ENCODE results near the gene RPGRIP1L. TPM values are rescaled to one million over a fixed set of nuclear protein-coding genes. Genes with fewer than 3 reads are reported as not detected.

Gene RPGRIP1L
- polyA plus RNA-seq, 3 donors = 15.7 to 19.8 (median 19.5) TPM

DNA sequence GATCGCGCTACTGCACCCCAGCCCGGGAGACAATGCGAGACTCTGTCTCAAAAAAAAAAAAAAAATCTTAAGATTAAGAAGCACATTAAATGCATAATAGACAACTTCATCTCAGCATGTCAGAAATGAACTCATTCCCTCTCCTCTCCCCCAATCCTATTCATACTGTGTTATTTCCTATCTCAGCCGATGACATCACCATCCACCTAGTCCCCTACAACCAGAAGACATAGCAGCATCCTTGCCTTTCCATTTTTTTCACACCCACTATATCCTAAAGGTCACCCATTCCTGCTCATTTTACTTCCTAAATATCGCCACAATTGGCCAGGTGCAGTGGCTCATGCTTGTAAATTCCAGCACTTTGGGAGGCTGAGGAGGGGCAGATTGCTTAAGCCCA is 81.3 kb downstream of the RPGRIP1L start:
- DNase-seq (ENCODE audit: extremely low read depth in 1 of 11, low read depth in 9 of 11, low spot score in 4 of 11) = no peak

DNA sequence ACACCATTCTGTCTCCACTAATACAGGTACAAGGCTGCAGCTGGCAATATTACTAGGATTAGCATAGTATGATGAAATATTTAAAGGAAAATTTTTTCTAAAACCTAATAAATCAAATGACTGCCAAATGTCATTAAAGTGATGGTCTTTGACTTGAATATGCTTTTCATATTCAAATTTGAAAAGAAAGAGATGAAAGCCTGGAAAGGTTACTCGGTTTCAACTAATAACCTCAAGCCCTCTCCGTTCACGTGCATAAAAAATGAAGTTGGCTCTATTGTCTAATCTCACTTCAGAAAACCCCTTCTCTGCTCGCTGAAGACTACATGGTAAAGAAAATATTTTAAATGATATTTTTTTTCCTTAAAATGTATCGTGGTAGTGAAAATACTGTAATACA is 83.2 kb downstream of the RPGRIP1L start:
- no peak for DNase-seq (ENCODE audit: extremely low read depth in 1 of 11, low read depth in 9 of 11, low spot score in 4 of 11)

DNA sequence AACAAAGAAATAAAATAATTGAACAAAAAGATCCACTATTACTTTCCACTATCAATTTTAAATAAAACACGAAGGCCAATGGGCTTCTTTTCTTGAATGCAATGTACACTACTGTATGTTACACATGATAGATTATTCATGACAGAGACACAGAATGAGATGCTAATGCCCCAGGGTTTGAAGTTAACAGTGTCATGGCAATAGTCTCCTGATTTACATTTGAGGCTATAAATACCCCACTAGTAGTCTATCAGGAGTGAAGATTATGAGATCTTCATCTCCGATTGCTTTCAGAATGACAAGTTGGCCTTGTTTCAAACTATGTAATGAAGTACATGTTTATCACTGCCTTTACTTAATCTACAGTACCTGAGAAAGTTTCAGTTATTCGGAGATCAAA is 84.4 kb downstream of the RPGRIP1L start:
- DNase-seq (ENCODE audit: extremely low read depth in 1 of 11, low read depth in 9 of 11, low spot score in 4 of 11) = no peak

DNA sequence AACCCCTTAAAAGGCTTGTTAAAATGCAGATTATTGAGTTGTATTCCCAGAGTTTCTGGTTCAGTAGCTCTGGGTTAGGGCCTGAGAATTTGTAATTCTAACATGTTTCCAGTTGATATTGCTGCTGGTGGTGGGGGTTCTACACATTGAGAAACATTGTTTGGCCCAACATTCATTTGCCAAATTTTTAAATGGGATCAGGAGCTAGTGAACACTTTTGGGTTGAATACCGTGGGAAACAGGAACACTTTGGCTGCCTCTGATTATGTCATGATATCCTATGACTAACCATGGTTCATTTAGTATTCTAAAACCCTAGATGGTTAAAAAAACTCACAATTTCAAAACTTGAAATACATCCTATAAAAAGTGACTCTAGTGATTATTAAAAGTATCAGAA is 89.3 kb downstream of the RPGRIP1L start:
- no peak for DNase-seq (ENCODE audit: extremely low read depth in 1 of 11, low read depth in 9 of 11, low spot score in 4 of 11)

DNA sequence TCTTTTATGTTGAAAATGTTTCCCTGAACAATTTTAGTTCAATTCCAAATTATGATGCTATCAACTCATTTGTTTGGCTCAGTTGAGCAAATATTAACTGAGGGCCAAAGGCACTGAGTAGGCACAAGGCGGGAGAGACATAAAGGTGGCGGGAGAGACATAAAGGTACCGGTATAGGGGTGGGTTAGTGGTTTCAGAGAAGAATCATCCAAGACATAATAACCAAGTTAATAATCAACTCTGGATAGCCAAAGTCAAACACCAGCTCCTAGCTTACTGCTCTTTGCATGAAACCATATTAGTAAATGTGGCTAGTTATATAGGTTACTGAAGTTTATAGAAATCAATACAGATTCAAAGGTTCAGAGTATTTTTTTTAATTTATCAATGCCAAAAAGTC is 91.7 kb downstream of the RPGRIP1L start:
- DNase-seq (ENCODE audit: extremely low read depth in 1 of 11, low read depth in 9 of 11, low spot score in 4 of 11) = no peak

DNA sequence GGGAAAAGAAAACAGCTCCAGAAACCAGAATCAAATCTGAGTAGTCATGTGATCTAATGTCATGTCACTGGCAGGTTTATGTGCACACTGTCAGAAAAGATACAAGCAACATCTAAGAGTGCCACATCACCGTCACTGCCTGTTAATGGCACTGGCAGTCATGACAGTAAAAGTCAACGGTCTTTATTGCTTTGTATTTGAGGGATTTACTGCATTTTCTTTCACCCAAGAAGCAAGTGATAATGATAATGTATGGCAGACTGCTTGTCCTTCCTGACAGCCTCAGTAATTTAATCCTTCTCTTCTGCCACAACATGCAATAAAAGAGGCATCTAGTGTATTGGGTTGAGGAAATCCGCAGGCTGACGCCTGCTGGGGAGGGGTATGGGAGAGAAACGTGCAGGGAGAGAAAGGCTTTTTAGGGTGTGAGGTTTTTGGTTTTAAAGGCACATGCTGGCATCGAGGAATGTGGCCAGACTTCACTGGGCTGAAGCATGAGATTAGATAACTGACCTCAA is 92.4 kb downstream of the RPGRIP1L start:
- peak in 9 of 11 donors; percentile 5 to 64 (median 35) for DNase-seq (ENCODE audit: extremely low read depth in 1 of 11, low read depth in 9 of 11, low spot score in 4 of 11)

DNA sequence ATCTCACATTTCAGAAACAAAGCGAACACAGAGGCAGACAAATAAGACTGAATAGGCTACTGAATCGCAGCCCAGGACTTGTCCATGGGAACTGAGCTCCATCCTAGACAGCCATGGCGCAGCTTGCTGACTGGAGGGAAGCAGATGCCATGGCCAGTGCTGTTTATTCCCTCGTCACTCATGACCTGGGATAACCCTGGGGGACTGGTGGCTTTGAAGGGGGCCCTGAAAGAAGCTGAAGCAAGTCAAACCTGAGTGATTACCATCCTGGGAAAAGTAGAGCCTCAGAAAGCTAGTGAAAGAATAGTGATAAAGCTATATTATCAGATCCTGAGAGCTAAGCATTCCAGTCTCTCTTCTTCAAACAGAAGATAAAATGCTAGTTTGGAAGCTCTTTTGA is 94.1 kb downstream of the RPGRIP1L start:
- DNase-seq (ENCODE audit: extremely low read depth in 1 of 11, low read depth in 9 of 11, low spot score in 4 of 11) = no peak

DNA sequence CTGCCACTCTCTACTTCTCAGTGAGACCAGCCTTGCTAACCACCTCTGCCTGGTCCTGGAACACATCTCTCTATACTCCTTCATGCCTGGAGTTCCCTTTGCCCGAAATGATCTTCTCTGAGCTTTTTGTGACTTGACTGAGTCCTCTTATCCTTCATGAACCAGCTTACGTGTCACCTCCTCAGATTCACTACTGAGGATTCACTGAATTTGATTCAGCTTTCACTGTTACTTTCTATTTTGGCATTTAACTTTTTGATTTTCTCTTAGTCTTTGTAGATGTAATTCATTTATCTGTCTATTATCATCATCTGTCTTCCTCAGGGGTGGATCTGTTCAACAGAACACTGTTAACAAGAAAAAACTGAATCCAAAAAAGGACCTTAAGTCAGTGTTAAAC is 95.6 kb downstream of the RPGRIP1L start:
- no peak for DNase-seq (ENCODE audit: extremely low read depth in 1 of 11, low read depth in 9 of 11, low spot score in 4 of 11)

DNA sequence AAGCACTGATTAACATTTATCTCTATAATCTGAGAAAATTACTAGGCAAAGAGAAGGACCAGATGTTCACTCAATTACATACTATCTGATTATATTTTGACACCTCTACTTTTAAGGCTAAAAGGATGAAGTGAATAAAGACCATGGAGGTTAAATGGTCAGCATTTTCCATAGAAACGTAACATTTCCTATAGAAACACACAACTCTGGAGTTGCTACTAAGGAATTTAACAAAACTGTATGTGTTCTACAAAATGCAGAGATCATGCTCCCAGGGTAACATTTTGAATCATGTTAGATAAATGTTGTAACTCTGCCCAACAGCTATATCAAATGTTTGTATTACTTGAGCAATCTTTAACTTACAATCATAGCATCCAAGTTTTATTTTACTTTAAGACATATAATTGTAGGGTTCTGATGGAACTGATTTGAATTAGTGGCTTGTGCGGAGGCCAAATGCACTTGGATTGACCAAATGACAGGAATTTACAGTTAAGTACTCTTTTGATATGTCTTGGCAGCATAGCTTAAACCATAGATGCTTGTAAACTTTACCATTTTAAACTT is 97.7 kb downstream of the RPGRIP1L start:
- DNase-seq (ENCODE audit: extremely low read depth in 1 of 11, low read depth in 9 of 11, low spot score in 4 of 11) = no peak

DNA sequence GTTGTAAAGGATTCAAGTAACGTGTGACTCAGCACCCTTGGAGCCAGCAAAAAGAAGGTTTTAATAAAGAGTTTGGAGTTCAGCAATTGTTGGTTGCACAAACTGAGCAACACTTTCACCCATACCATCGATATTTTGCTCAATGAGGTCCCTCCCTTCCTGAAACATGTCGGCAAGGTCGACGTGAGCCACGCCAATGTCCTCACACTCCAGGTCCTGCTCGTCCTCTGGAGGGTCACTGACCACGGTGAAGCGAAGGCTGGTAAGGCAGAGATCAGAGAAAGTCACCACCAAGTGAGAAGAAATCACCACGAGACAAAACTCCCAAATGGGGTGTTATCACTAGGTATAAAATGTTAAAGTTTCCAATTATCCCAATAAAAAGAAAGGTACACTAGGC is 98.3 kb downstream of the RPGRIP1L start:
- no peak for DNase-seq (ENCODE audit: extremely low read depth in 1 of 11, low read depth in 9 of 11, low spot score in 4 of 11)

DNA sequence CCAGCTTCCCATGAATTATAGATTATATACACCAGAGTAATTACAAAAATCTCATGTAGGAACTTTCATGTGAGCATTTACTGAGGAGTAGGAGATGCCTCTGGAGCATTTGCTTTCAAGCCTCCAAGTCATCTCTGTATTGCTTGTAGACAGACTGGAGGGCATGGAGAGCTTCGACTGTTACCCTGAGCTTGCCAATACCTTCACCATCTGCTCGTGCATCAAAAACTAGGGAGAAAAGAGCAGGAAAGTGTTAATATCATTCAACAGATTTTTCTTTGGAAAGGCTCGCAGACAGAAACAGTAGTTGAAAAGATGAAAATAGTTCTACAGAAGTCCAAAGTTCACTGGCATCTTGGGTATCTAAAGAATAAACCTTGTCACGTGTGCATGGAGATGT is 101.7 kb downstream of the RPGRIP1L start:
- no peak for DNase-seq (ENCODE audit: extremely low read depth in 1 of 11, low read depth in 9 of 11, low spot score in 4 of 11)

DNA sequence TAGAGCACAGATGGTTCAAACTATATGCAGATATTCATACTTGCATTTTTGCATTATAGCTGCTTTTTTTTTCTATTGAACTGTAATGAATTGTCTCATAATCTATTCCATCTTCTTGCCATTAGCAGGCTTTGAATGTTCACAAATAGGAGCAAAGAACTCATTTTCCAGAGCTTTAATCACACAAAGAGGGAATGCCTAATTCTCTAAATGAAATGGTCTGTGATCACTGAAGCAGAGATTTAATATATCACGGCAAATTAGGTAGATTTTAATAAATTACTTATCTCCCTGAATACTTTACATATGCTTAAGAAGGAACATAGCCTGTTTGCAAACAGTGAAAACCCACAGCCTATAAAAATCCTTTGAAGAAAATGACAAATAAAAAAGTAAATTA is 103.0 kb downstream of the RPGRIP1L start:
- DNase-seq (ENCODE audit: extremely low read depth in 1 of 11, low read depth in 9 of 11, low spot score in 4 of 11) = no peak

DNA sequence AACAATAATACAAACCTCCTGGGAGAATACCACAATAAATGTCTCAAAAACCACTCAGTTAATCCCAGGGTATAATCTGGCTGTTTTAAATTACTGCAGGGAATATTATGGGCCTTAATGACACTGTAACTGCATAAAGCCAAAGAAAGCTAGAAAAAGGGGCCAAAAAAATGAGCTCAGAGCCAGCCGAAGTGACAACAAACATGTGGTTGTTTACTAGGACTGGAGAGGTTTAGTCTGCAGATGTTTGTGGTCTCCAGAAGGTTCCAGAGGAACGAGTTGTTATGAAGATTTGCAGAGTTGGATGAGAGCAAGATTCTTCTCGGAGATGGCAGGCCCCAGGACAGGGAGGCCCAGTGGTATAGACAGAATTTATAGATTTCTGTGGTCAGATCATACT is 103.5 kb downstream of the RPGRIP1L start:
- no peak for DNase-seq (ENCODE audit: extremely low read depth in 1 of 11, low read depth in 9 of 11, low spot score in 4 of 11)

DNA sequence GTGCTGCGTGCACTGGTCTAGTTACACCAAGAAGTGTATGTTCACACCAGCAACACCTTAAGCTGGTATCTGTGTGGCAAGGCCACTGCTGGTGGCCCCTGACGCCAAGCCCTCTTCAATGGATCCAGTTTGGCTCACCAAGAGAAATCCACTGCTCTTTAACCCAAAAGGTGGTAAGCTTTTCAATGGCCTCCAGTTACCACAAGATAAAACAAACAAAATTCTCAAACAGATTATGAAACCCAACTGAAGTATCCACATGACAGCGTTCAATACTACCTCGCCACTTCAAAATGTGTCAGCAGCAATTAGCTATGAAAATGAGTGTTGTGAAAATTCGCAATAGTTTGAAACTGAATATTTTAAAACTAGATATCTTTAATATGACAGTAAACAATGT is 104.1 kb downstream of the RPGRIP1L start:
- DNase-seq (ENCODE audit: extremely low read depth in 1 of 11, low read depth in 9 of 11, low spot score in 4 of 11) = no peak

DNA sequence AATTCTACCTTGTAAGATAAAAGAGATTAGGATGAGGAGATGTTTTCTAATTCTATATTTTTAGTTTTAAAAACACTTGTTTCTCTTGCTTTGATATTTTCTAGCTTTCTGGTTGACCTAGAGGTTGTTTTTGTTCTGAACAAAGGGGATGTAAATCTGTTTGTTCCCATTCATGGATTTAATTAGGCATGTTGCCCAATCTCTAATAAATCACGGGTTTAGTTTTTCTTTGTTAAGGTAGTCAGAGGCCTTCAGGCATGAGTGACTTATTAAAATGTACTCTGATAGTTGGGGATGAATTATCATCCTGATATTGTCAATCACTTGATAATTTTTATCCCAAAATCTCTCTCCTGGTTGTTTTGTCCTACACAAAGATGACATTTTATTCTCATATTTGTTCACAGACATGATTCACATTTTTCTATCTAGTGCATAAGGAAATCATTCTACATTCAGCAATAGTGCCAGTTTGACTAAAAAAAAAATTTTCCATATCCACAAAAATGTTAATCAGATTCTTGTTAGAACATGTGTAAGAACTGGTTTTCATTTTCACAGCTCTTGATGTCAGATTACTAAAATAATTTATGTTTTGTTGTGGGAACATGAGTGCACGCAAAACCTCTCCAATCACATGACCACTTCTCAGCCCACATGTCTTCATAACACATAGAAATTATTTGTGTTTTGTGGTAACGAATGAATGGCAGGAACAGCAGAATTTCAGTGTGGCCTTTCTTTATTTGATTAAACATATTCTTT is 105.0 kb downstream of the RPGRIP1L start:
- DNase-seq (ENCODE audit: extremely low read depth in 1 of 11, low read depth in 9 of 11, low spot score in 4 of 11) = peak in 1 of 11 donors; percentile 15

DNA sequence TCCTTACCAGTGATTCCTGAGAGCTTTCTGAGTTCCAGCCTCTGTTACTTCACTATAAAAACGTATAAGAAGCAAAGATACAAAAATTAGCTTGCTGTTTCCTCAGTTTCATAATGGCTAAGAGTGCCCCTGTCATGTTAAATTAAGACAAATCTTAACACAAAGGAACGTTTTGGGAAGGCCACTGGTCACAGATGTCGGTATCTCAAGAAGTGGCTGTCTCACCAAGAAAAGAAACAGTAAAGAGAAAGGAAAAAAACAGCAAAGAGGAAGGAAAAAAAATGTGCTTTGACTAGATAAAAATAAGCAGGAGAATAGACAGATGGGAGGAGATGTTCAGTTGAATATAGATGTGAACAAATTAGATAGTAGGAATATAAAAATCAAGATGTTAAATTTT is 105.9 kb downstream of the RPGRIP1L start:
- no peak for DNase-seq (ENCODE audit: extremely low read depth in 1 of 11, low read depth in 9 of 11, low spot score in 4 of 11)

DNA sequence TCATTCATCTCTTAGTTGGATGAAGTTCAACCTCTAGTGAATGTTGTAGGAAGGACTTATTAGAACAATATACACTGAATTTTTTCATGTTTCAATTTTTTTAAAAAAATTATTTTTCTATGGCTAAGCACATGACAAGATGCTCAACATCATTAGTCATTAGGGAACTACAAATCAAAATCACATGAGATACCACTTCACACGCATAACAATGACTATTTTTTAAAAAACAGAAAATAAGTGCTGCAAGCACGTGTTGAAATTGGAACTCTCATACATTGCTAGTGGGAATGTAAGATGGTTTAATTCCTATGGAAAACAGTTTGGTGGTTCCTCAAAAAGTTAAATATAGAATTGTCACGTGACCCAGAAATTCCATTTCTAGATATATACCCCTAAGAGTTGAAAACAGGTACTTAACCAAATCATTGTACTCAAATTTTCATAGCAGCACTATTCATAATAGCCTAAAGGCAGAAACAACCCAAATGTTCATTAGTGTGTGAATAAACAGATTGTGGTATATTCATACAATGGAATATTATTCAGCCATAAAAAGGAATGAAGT is 115.5 kb downstream of the RPGRIP1L start:
- DNase-seq (ENCODE audit: extremely low read depth in 1 of 11, low read depth in 9 of 11, low spot score in 4 of 11) = no peak

DNA sequence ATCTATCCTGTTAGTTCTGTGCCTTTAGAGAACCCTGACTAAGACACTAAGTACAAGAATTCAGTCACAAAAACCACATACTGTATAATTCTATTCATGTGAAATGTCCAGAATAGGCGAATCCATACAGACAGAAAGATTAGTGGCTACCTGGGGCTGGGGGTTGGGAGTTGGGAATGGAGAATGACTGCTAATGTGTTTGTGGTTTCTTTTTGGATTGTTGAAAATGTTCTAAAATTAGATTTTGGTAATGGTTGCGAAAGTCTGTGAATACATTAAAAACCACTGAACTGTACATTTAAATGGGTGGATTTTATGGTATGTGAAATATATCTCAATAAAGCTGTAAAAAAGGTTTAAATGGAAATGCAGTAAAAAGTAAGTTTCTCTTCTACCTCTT is 120.3 kb downstream of the RPGRIP1L start:
- DNase-seq (ENCODE audit: extremely low read depth in 1 of 11, low read depth in 9 of 11, low spot score in 4 of 11) = no peak

DNA sequence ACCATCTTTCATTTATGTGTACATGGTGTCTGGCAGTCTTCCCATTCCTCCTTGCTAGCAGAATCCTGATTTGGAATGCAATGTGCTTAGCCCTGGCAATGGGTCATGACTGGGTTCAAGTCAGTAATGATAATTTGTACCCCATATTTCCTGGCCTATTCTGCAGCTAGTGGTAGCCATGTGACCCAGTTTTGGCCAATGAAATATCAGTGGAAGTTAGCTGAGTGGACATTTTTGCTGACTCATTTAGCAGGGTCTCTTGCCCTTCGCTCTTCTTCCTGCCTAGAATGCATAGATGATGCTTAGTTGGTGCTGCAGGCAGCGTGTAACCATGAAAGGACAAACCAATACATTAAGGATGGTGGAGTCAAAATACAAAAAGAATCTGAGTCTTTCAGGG is 121.9 kb downstream of the RPGRIP1L start:
- no peak for DNase-seq (ENCODE audit: extremely low read depth in 1 of 11, low read depth in 9 of 11, low spot score in 4 of 11)

DNA sequence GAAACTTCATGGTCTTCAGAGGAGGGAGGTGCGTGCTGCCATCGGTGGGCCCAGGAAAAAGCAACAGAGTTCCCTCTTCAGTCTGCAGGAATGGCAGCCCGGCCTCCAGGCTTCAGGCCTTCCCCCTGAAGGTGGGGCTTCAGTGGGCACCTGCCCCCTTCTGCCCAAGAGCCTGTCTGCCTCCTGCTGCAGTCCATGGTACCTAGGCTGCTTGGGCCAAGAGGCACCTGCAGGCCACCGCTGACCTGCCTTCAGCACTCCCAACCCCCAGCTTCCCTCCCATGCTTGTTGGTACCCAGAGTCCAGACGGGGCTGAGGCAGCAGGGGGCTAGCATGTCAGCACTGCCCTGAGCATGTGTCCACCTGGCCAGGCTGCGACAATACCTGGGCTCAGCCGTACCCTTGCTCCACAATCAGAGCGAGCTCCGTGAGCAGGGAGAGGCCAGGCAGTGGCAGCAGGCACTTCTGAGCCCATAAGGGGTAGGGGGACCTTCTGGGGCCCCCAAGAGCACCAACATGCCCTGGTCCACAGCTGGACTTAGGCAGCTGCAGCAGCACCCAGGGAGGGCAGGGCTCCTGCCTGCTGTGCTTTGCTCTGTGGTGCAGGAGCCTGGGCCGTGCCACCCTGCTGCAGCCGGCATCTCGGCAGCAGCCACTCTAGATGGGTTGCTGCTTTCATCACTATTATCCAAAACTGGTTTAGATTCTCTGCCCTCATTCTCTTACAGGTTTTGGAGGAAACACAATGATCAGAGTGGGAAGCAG is 123.4 kb downstream of the RPGRIP1L start:
- DNase-seq (ENCODE audit: extremely low read depth in 1 of 11, low read depth in 9 of 11, low spot score in 4 of 11) = no peak
